Measurements from ENCODE around the gene MAD1L1. TPM values are rescaled to one million over a fixed set of nuclear protein-coding genes. Genes with fewer than 3 reads are reported as not detected.

MAD1L1 gene
- total RNA-seq, 1 experiment from 2014 or later, result 46.7 TPM

DNA sequence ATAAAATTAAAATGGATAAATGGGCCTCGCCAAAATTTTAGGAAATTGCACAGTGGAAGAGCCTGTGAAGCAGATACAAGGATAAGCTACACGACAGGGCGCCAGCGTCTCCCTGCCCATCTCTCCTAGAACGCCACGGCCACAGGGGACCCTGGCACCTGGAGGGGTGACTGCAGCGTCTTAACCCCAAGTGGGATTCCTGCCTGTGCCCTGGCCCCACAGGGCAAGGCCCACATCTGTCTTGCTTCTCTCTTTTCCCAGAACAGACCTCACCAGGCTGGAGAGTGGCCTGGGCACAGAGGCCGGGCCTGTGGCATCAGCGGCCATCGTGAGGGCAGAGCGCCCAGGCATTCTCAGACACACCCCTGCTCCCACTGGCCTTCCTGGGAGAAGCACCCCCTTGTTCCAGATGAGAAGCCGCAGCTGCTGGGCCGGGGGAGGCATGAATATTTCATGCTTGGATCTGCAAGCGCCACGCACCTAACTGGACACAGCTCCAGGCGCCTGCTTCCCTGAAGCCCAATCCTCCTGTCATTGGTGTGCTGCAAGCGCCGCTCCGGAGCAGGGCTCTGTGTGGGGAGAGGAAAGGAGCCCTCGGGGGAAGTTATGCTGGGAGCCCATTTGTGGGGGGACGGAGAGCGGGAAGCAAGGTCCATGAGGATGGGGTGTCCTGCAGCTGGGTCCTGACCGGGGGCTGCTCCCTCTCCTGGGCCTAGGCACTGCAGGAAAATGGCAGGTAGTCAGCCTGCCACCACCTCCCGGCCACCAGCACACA lies 409.2 kb downstream of the MAD1L1 start:
- ChIA-PET POLR2A (ENCODE audit: low non-redundant PET) (no interaction called here), CTCF (no interaction called here)
- H3K36me3 ChIP-seq (ENCODE audit: insufficient read depth, low read length, poor library complexity, severe bottlenecking), result no peaks in the 10 kb centered on the region
- DNase-seq (ENCODE audit: low spot score), result no peak
- no peak overlapping the region for H3K4me3 ChIP-seq (ENCODE audit: low read depth, low read length, poor library complexity, severe bottlenecking)
- H3K4me1 ChIP-seq (ENCODE audit: insufficient read depth, low read length, poor library complexity, severe bottlenecking), result no peaks in the 10 kb centered on the region
- TF ChIP-seq EZH2 (IDR thresholded peaks at IDR 0.05; ENCODE audit: borderline replicate concordance, low read depth, low read length, poor library complexity, severe bottlenecking), result no peak
- TF ChIP-seq, protein P1, sequence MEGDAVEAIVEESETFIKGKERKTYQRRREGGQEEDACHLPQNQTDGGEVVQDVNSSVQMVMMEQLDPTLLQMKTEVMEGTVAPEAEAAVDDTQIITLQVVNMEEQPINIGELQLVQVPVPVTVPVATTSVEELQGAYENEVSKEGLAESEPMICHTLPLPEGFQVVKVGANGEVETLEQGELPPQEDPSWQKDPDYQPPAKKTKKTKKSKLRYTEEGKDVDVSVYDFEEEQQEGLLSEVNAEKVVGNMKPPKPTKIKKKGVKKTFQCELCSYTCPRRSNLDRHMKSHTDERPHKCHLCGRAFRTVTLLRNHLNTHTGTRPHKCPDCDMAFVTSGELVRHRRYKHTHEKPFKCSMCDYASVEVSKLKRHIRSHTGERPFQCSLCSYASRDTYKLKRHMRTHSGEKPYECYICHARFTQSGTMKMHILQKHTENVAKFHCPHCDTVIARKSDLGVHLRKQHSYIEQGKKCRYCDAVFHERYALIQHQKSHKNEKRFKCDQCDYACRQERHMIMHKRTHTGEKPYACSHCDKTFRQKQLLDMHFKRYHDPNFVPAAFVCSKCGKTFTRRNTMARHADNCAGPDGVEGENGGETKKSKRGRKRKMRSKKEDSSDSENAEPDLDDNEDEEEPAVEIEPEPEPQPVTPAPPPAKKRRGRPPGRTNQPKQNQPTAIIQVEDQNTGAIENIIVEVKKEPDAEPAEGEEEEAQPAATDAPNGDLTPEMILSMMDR (conservative IDR thresholded peaks at IDR 0.05; ENCODE audit: low read depth, low read length), result no peak
- H3K27ac ChIP-seq (ENCODE audit: low read depth, low read length, poor library complexity, severe bottlenecking), result no peak overlapping the region
- H3K27me3 ChIP-seq (replicated peaks; ENCODE audit: insufficient read depth, low read depth, low read length, poor library complexity), result no peaks in the 10 kb centered on the region
- BruUV-seq (replicated peaks), result no TSS peak
- H3K9me3 ChIP-seq (ENCODE audit: low read depth, low read length, poor library complexity, severe bottlenecking), result no peaks in the 10 kb centered on the region
- intact Hi-C loops (cut with micrococcal nuclease; ENCODE audit: unreplicated experiment), result no loop called here

DNA sequence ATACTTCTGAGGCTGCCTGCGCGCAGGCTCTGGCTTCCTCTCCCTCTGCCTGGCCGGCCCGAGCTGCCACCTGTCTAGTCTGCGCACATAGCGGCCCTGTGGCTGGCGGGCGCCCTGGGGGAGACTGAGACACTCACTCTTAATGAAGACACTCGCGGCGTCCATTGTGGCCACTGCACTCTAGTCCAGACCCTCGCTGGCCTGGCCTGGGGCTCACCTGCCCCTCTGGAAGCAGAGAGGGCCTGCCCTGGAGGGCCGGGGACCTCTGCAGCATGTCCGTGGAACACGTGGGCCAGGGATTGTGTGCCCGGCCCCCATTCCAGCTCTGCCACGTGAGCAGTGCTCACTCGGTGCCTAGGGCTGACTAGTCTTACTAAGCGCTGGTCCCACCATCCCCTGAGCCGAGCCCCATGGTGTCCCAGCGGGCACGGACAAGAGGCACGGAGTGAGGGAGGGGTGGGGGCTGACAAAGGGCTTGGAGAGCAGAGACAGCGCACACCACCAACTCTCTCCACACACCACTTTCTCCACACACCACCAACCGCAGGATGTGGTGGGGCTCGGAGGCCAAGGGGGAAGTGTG lies 413.4 kb downstream of the MAD1L1 start:
- DNase-seq (ENCODE audit: low spot score), result no peak
- intact Hi-C loops (cut with micrococcal nuclease; ENCODE audit: unreplicated experiment), result no loop called here
- ChIA-PET CTCF (no interaction called here), POLR2A (ENCODE audit: low non-redundant PET) (no interaction called here)
- H3K27me3 ChIP-seq (replicated peaks; ENCODE audit: insufficient read depth, low read depth, low read length, poor library complexity), result no peaks in the 10 kb centered on the region
- H3K4me1 ChIP-seq (ENCODE audit: insufficient read depth, low read length, poor library complexity, severe bottlenecking), result no peaks in the 10 kb centered on the region
- H3K9me3 ChIP-seq (ENCODE audit: low read depth, low read length, poor library complexity, severe bottlenecking), result no peaks in the 10 kb centered on the region
- no TSS peak for BruUV-seq (replicated peaks)
- TF ChIP-seq, protein P1 (conservative IDR thresholded peaks at IDR 0.05; ENCODE audit: low read depth, low read length), result no peak
- TF ChIP-seq EZH2 (IDR thresholded peaks at IDR 0.05; ENCODE audit: borderline replicate concordance, low read depth, low read length, poor library complexity, severe bottlenecking), result no peak
- no peak overlapping the region for H3K4me3 ChIP-seq (ENCODE audit: low read depth, low read length, poor library complexity, severe bottlenecking)
- H3K36me3 ChIP-seq (ENCODE audit: insufficient read depth, low read length, poor library complexity, severe bottlenecking), result no peaks in the 10 kb centered on the region
- no peak overlapping the region for H3K27ac ChIP-seq (ENCODE audit: low read depth, low read length, poor library complexity, severe bottlenecking)

DNA sequence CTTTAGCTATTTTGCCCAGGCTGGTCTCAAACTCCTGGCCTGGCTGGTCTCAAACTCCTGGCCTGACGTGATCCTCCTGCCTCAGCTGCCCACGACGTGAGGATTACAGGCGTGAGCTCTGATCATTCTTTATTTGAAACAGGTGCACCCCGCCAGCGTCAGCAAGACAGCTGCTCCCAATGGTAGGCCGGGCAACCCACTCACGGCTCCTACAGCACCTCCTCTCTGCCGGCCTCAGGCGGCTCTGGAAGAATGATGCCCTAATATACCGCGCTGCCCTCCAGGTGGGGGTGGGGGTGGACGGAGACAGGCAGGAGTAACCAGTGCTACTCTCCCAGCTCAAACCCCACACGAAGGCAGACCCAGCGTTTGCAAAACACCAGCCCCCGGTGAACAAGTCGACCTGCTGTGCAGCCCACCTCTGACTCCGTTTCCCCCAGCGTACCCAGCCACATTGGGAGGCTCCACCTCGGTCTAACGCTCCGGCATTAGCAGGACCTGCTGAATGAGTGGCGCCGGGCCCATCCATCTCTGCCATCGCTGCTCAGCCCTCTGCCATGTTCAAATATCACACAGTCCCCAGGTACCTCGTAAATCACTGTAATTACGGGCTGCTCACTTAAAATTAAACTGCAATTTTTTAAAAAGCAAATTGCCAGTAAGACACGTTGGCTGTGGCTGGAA lies 414.0 kb downstream of the MAD1L1 start:
- no TSS peak for BruUV-seq (replicated peaks)
- Histone ChIP-seq H3K27me3 (replicated peaks; ENCODE audit: insufficient read depth, low read depth, low read length, poor library complexity) (no peaks in the 10 kb centered on the region), H3K36me3 (ENCODE audit: insufficient read depth, low read length, poor library complexity, severe bottlenecking) (no peaks in the 10 kb centered on the region), H3K27ac (ENCODE audit: low read depth, low read length, poor library complexity, severe bottlenecking) (no peak overlapping the region), H3K4me3 (ENCODE audit: low read depth, low read length, poor library complexity, severe bottlenecking) (no peak overlapping the region), H3K4me1 (ENCODE audit: insufficient read depth, low read length, poor library complexity, severe bottlenecking) (no peaks in the 10 kb centered on the region), H3K9me3 (ENCODE audit: low read depth, low read length, poor library complexity, severe bottlenecking) (no peaks in the 10 kb centered on the region)
- TF ChIP-seq, protein P1 (conservative IDR thresholded peaks at IDR 0.05; ENCODE audit: low read depth, low read length), result no peak
- no peak for TF ChIP-seq EZH2 (IDR thresholded peaks at IDR 0.05; ENCODE audit: borderline replicate concordance, low read depth, low read length, poor library complexity, severe bottlenecking)
- ChIA-PET POLR2A (ENCODE audit: low non-redundant PET) (no interaction called here), CTCF (no interaction called here)
- DNase-seq (ENCODE audit: low spot score), result no peak
- intact Hi-C loops (cut with micrococcal nuclease; ENCODE audit: unreplicated experiment), result no loop called here
